ENCODE results near the gene IGSF22.

DNA sequence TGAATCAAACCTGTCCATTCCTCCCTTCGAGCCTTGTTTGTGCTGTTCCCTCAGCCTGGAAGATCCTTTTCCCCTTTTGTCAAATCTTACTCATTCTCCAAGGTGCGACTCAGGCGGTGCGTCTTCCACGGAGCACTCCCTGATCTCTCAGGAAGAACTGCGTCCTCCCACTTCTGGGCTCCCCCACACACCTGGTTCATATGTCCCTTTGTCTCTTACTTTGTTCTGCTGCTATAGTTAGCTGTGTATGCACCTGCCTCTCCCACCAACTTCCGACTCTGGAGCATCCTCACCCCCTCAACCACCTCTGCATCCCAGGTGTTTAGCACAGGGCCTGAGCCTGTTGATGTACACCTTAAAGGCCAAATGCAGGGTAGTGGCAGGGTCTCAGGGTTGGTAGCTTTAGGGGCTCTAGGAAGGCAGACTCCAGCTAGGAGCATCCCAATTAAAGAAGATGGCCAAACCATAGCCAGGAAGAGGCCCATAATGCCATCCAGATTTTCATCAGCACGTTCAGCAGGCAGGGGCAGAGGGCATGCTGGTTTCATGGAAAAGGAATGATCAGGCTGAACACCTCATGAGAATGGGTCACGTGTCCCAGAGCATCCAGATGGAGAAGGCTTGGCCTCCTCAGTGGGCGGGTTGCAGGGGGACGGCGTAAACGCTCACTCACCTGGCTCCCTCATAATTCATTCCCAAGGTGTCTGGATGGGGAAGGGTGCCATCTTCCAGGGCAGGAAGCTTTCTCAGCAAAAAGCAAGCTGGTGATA is 45.5 kb upstream of the IGSF22 start:
- TF ChIP-seq POLR2A (IDR thresholded peaks at IDR 0.05) = no peak
- TF ChIP-seq, protein P1, sequence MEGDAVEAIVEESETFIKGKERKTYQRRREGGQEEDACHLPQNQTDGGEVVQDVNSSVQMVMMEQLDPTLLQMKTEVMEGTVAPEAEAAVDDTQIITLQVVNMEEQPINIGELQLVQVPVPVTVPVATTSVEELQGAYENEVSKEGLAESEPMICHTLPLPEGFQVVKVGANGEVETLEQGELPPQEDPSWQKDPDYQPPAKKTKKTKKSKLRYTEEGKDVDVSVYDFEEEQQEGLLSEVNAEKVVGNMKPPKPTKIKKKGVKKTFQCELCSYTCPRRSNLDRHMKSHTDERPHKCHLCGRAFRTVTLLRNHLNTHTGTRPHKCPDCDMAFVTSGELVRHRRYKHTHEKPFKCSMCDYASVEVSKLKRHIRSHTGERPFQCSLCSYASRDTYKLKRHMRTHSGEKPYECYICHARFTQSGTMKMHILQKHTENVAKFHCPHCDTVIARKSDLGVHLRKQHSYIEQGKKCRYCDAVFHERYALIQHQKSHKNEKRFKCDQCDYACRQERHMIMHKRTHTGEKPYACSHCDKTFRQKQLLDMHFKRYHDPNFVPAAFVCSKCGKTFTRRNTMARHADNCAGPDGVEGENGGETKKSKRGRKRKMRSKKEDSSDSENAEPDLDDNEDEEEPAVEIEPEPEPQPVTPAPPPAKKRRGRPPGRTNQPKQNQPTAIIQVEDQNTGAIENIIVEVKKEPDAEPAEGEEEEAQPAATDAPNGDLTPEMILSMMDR (IDR thresholded peaks at IDR 0.05) = no peak

Data from body of pancreas (tissue), 4 donors.